GM13977 (cell line): ENCODE data around the gene RASGRF1.
A peak's percentile ranks its signal among the peaks of the same experiment; 100 is the strongest.

Experiments used
- DNase-seq: peaks from one replicate; pipeline ENCODE4 v3.0.0; 2012; ENCODE audit warnings: low spot score
- in situ Hi-C: fragments of 300-500 bp; cut with MboI; formaldehyde crosslinking; loops from one replicate; pipeline ENCODE4 v1.12.0; 2022; ENCODE audit warnings: low sequenced_read_pairs, low pct_unique_long_range_greater_than_20kb, mixed read lengths, inconsistent platforms; ENCODE audit not compliant: unreplicated experiment
- TF ChIP-seq, protein P1 (sequence below): IDR thresholded peaks from 2 replicates; pipeline ENCODE4 v1.5.1; 2012; ENCODE audit warnings: mild to moderate bottlenecking, control low read depth; ENCODE audit not compliant: insufficient read depth; ENCODE audit errors: extremely low read depth, missing control alignments

The RASGRF1 gene

DNA sequence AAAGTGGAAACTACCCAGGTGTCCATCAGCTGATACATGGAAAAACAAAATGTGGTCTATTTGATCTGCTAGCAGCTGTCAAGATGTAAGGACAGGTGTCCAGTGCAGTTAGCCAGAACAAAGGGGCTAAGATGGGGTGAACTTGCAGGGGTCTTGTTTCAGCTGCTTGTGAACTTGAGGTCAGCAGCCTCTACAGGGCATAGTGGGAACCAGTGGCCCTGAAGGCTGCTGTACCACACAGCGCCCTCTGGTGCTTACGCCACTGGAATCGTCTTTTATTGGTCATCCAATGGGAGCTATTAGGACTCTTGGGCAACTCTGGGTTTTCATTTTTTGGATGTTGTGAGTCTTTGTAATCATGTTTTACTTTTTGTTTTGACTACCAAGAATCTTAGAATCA, 83.5 kb downstream of the RASGRF1 start:
- in situ Hi-C loops: no loop called here
- TF ChIP-seq, protein P1, sequence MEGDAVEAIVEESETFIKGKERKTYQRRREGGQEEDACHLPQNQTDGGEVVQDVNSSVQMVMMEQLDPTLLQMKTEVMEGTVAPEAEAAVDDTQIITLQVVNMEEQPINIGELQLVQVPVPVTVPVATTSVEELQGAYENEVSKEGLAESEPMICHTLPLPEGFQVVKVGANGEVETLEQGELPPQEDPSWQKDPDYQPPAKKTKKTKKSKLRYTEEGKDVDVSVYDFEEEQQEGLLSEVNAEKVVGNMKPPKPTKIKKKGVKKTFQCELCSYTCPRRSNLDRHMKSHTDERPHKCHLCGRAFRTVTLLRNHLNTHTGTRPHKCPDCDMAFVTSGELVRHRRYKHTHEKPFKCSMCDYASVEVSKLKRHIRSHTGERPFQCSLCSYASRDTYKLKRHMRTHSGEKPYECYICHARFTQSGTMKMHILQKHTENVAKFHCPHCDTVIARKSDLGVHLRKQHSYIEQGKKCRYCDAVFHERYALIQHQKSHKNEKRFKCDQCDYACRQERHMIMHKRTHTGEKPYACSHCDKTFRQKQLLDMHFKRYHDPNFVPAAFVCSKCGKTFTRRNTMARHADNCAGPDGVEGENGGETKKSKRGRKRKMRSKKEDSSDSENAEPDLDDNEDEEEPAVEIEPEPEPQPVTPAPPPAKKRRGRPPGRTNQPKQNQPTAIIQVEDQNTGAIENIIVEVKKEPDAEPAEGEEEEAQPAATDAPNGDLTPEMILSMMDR: peak; percentile 42
- DNase-seq: no peak

DNA sequence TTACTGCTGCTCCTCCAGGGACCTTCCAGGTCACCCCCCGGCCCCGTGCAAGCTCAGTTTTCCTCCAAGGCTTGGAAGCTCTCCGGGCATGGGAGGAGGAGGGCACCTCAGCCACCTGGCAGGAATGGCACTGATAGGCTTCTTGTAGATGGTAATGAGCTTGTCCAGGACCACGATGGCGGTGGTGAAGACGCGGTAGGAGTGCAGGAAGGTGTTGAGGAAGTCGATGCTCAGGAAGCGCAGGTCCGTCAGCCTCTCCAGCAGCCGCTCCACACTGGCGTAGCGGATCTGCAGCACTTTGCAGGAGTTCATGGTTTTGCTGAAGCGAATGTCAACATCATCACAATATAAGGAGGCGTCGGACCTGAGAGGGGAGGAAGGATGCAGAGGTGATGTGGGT, 84.5 kb downstream of the RASGRF1 start:
- TF ChIP-seq, protein P1: no peak
- in situ Hi-C loops: no loop called here
- no peak for DNase-seq

DNA sequence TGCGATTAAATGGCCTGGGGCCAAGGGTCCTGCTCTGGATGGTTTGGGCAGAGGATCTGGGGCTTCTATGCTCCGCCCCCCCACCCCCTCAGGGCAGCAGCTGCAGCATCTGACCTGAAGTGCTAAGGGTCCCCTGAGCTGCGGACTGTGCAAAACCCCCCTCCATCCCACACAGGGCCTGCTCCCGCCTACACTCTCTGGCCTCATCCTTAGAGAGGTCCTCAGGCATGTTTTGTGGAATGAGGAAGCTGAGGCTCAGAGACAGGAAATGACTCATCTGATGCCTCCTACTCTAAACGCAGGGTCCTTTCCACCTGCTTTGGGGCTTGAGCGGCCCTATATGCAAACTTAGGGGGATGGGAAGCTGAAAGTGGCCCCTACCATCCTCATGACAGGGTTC, 86.2 kb downstream of the RASGRF1 start:
- in situ Hi-C loops: no loop called here
- TF ChIP-seq, protein P1: no peak
- peak; percentile 77 for DNase-seq

GRCh38 chr15:79003896-79004295, 86.7 kb downstream of the RASGRF1 start:
- DNase-seq: no peak
- TF ChIP-seq, protein P1: no peak
- in situ Hi-C loops: no loop called here

GRCh38 chr15:79003301-79003700, 87.3 kb downstream of the RASGRF1 start:
- in situ Hi-C loops: no loop called here
- TF ChIP-seq, protein P1: no peak
- DNase-seq: no peak

DNA sequence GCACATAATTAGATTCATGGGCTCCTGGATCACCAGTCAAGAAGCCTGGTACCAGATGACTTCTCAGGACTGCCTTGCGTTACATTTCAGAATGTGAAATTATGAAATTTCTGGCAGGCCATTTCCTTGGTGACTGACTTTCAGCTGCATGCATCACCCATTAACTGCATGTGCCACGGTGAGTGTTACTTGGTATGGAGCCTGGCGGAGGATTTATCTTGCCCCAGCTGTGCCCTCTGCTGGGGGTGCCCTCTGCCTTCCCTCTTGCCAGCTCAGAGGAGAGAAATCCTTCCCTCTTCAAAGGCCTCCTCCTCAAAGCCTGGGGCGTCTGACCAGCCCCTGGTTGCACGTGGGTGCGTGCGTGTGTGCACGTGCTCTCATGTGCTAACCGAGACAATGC, 88.0 kb downstream of the RASGRF1 start:
- DNase-seq: no peak
- in situ Hi-C loops: no loop called here
- TF ChIP-seq, protein P1: peak; percentile 6

GRCh38 chr15:78999636-79000035, 90.9 kb downstream of the RASGRF1 start:
- in situ Hi-C loops: no loop called here
- TF ChIP-seq, protein P1: no peak
- no peak for DNase-seq
